GM21526 (cell line): ENCODE measurements around the gene PTGFRN.

Experiments
- ATAC-seq: cut with Tn5 transposase; IDR thresholded peaks from one replicate; pipeline ENCODE4 v1.9.1; 2021; ENCODE audit warnings: moderate library complexity; ENCODE audit not compliant: unreplicated experiment, low FRiP score

PTGFRN gene

GRCh38 chr1:116887212-116887611, 22.5 kb upstream of the PTGFRN start:
- no peak for ATAC-seq

- no peak for ATAC-seq
Measured at GRCh38 chr1:116889380-116889779, 20.3 kb upstream of the PTGFRN start.

- ATAC-seq = no peak
Measured at GRCh38 chr1:116891396-116892079, 18.2 kb upstream of the PTGFRN start.

GRCh38 chr1:116895073-116895472, 14.6 kb upstream of the PTGFRN start:
- ATAC-seq = no peak

GRCh38 chr1:116899529-116899928, 10.2 kb upstream of the PTGFRN start:
- ATAC-seq = no peak

- ATAC-seq = no peak
Measured at GRCh38 chr1:116900471-116901365, 9.0 kb upstream of the PTGFRN start.

GRCh38 chr1:116902027-116902426, 7.7 kb upstream of the PTGFRN start:
- ATAC-seq = no peak

- no peak for ATAC-seq
Measured at GRCh38 chr1:116902723-116903383, 6.9 kb upstream of the PTGFRN start.

- ATAC-seq = no peak
Measured at GRCh38 chr1:116904791-116905320, 4.9 kb upstream of the PTGFRN start.

GRCh38 chr1:116906812-116907211, 2.9 kb upstream of the PTGFRN start:
- ATAC-seq = no peak

- no peak for ATAC-seq
Measured at GRCh38 chr1:116907351-116907750, 2.4 kb upstream of the PTGFRN start.

GRCh38 chr1:116908266-116908665, 1.4 kb upstream of the PTGFRN start:
- ATAC-seq = no peak

GRCh38 chr1:116908820-116909511, 750 bp upstream of the PTGFRN start:
- no peak for ATAC-seq

GRCh38 chr1:116910379-116911187, 867 bp downstream of the PTGFRN start:
- ATAC-seq = no peak

GRCh38 chr1:116911188-116911553, 1.5 kb downstream of the PTGFRN start:
- no peak for ATAC-seq

GRCh38 chr1:116911779-116912469, 2.2 kb downstream of the PTGFRN start:
- ATAC-seq = no peak

GRCh38 chr1:116912846-116913245, 3.1 kb downstream of the PTGFRN start:
- ATAC-seq = no peak

- ATAC-seq = no peak
Measured at GRCh38 chr1:116913941-116914340, 4.2 kb downstream of the PTGFRN start.

- no peak for ATAC-seq
Measured at GRCh38 chr1:116914667-116915066, 5.0 kb downstream of the PTGFRN start.
